HG03521 (cell line): ENCODE data around the gene SPOUT1.

Source experiments
- ATAC-seq: cut with Tn5 transposase; IDR thresholded peaks from one replicate; pipeline ENCODE4 v1.9.1; 2021; ENCODE audit warnings: mild to moderate bottlenecking, moderate library complexity; ENCODE audit not compliant: unreplicated experiment

The SPOUT1 gene

DNA sequence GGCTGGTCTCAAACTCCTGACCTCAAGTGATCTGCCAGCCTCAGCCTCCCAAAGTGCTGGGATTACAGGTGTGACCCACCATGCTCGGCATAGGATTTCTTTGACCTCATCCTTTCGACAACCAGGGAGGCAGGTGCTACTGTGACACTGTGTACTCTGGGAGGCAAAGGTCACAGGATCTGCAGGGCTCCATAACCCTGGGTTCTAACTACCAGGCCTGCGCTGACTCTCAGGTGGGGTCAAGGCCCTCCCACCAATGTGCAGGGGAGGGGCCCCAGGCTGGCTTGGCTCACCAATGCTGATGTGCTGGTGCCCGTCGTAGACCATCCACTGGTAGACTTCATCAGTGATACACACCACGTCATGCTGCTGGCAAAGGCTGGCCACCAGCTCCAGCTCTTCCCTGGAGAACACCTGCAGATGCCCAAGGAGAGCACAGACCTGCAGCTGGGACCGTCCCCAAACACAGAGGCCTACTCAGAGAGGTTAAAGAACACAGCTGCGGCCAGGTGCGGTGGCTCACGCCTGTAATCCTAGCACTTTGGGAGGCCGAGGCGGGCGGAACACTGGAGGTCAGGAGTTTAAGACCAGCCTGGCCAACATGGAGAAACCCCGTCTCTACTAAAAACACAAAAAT is 7.0 kb upstream of the SPOUT1 start:
- ATAC-seq, result no peak

DNA sequence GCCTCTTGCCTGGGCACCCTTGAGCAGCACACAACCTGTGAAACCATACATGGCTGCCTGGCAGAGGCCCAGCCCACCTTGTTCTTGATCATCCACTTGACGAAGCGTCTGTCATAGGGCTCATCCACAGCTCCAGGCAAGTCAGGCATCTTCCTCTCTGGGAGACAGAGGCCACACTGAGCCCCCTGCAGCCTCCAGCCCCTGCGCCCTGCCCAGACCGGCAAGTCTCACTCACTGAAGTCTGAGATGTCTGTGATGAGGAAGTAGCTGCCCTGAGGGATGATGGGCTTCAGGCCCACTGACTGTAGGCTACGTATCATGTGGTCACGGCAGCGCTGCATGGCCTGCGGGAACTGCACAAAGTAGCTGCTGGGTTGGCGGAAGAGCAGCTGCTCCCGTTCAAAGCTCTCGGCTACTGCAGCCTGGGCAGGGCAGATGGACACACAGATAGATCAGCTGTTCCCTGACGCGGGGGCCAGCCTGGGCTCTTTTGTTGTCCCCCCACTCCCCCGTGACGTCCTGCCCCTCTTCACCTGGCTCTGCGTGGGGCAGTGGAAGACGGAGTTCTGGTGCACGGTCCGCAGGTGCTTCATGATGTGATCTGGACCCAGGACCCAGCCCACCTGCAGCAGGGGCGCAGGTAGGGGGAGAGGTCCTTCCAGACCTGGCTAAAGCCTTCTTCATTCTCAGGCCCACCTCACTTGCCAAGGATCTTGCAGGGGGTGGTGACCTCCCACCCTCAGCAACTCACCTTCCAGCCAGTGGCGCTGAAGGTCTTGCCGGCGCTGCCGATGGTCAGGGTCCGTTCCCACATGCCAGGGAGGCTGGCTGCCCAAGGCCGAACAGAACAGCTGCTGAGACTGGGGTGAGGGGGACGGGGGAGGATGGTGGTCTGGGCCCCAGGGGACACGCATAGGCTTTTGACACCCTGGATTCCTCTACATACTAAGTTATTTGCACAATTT is 5.9 kb upstream of the SPOUT1 start:
- no peak for ATAC-seq

DNA sequence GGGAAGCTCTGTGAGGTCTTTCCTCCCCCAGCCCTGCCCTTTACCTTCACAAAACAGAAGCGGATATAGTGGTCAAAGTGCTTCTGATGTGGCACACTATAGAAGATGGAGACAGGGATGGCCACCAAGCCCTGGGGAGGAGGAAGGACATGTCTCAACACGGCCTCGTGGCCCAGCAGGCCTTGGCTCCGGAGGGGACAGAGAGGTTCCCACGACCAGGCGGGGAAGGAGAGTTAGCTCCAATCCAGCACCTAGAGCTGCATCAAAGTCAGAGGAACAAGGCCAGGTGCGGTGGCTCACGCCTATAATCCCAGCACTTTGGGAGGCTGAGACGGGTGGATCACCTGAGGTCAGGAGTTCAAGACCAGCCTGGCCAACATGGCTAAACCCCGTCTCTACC is 4.1 kb upstream of the SPOUT1 start:
- ATAC-seq, result no peak

DNA sequence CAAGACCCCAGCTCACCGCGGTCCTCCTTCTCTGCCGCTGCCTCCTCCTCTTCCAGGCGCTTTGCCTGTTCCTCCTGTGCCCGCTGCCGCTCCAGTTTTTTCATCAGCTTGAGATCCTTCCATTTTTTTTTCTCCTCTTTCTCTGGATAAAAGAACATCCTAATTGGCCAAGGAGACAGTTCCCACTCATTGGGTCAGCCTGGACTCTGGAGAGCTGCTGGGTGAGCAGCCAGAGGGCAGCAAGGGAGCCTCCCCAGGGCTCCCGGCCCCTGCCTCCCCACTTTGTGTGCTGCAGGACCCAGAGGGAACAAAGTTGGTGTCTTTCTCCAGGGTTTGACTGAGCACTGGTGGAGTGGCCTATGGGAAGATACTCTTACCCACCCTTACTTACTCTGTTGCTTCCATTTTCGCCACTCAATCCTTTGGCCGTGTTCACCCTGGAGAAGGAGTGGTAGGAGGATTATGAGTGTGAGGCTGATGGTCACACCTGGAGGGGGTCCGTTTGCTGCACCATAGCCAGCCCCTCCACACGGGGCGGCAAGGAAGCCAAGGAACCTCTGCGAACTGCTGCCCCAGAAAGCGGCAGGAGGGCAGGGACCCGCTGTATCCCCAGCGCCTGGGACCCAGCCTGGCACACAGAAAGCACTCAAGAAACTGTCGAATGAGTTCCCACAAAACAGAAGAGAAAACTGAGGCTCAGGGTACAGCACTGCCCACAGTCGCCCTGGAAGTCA is 708 bp downstream of the SPOUT1 start:
- peak; percentile 4 for ATAC-seq

DNA sequence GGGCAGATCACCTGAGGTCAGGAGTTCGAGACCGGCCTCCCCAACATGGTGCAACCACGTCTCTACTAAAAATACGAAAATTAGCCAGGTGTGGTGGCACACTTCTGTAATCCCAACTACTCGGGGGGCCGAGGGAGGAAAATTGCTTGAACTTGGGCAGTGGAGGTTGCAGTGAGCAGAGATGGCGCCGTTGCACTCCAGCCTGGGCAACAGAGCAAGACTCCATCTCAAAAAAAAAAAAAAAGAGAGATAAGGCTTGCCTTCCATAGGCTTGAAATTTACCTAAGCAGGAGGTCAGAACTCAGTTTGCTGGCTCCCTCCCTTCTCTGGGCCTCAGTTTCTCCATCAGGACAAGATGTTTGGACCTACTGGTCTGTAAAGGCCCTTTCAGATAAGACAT is 1.3 kb downstream of the SPOUT1 start:
- no peak for ATAC-seq

DNA sequence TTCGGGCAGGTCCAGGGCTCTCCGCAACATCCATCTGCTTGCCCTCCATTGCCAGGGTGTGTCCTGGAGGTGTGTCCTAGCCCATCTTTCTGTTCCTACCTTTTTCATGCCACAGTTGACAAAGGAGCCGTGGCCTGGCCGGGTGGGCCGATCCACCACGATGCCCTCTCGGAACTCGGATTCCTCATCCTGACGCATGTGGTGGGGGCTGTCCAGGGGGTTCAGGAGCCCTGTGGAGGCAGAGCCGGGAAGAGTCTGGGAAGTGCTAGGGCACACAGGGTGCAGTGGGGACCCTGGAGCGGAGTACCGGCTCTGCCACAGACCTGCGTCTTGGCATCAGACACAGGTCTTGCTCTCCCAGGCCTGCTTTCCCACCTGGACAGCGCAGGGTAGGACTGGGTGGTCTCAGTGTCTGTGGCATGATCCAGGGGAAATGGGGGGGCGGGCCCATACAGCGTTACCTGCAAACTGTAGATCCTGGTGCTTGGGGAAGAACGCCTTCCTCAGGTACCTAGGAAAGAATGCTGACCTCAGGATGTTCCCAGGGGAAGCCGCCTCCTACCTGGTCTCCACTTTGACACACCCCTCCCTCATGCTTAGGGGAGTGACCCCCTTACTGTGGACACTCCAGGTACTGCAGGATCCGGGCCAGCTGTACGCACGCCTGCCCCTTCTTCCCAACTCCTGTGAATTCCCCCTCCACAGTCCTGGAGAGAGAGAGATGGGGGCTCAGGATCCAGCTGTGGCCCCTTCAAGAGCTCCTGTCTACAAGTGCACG is 3.5 kb downstream of the SPOUT1 start:
- ATAC-seq, result no peak

DNA sequence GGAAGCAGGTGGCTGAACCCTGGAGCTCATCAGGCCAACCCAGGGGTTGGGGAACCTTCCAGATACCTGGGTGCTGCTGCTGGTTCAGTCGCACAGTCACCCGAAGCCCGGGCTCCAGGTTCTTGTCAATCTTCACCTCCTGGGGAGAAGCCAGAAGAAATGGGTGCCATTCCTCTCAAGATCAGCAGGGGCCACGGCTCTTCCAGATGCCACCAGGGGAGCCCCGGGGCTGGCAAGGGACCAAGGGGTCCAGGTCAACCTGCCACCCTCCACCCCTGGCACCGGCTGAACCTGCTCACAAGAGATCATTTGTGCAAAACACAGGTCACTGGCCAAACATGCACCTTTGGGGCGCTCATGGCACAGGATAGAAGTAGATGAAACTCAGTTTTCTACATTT is 4.7 kb downstream of the SPOUT1 start:
- ATAC-seq, result no peak

DNA sequence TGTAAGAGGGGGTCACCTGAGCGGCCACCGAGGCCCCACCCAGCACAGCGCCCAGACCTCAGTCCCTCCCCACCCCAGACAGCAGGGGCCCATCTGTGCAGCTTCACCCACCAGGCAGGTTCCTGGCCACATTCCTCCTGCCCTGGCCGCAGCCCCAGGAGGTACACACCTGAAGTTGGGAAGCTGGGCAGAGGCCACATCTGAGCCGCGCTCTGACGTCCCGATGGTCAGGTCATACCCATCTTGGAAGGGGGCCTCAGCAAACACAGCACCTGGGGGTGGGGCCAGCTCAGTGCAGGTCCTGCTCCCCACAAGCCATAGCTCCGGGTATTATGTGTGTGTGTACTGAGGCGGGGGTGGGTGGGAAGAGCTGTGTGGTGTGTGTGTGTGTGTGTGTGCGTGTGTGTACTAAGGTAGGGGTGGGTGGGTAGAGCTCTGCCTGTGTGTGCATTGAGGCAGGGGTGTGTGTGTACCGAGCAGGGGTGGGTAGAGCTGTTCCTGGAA is 5.6 kb downstream of the SPOUT1 start:
- no peak for ATAC-seq

DNA sequence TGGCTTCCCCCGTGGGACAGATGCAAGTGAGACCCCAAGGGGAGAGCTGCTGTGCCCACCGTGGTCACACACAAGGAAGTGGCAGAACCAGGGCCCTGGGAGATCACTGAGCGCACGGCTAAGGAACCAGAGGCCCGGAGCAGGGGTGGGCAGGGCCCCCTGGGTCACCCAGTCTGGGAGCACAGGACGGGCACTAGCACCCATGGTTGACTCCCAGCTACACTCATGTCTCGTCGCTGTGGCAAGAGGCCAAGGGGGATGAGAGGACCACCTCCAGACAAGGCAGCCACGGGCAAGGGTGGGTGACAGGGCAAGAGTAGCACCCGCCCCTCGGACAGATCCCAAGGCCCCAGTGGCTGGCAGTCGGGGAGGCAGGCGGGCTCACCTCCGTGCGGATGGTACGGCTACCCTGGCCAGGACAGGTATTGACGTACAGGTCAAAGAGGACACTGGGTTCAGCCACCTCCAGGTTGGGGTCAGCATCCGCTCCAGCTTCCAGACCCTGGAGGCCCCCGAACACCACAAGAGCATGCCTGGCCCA is 6.2 kb downstream of the SPOUT1 start:
- no peak for ATAC-seq

DNA sequence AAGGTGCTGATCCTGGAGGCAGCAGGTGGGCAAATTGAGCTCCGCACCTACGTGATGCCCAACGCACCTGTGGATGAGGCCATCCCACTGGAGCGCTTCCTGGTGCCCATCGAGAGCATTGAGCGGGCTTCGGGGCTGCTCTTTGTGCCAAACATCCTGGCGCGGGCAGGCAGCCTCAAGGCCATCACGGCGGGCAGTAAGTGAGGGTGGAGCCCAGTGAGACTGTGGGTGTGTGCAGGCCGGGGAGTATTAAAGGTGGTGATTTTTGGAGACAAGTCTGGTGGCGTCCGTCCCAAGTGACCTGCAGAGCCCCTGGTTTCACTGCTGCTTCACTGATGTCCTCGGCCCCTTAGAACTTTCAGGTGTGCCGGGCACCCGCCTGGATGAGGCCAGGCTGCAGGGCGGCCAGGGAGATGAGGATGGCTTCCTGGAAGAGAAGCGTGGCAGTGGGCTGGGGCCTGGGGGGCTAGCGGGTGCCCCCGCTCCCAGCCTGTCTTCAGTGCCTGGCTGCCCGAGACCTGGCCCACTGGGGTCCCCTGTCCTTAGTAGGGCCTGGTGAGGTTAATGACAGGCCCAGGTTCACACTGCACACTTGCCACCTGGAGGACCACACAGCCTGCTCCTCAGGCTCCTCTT is 7.1 kb downstream of the SPOUT1 start:
- no peak for ATAC-seq

DNA sequence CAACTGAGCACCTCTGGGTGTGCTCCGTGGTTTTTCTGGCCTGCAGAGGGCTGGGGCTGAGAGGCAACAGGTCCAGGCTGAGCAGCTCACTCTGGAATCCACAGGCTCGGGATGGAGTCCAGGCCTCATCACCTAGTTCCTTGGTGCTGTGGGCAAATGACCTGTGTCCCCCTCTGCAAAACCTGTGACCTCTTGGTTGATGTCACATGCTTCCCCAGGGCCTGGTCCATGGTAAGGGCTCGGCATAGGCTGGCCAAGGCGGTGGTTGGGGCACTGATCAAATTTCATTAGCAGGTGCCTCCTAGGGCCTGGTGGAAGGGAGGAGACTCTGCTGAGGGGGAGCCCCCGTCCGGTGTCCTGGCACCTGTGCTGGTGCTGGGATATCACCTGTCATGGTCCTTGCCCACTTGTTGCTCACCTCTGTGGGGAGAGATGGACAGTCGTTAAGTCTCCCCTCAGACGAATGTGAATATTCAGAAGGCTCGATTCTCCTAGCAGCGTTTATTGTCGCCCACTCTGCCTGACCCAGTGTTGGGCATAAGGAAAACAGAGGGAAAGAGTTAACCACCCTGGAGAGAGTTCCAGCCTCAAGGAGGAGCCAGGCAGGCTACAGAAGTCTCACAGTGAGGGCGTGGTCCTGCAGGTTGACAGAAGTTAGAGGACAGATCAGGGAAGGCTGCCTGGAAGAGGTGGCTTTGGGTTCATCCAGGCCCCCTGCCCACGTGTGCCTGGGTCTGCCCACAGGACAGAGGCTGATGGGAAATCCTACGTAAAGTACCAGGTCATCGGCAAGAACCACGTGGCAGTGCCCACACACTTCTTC is 7.8 kb downstream of the SPOUT1 start:
- no peak for ATAC-seq

DNA sequence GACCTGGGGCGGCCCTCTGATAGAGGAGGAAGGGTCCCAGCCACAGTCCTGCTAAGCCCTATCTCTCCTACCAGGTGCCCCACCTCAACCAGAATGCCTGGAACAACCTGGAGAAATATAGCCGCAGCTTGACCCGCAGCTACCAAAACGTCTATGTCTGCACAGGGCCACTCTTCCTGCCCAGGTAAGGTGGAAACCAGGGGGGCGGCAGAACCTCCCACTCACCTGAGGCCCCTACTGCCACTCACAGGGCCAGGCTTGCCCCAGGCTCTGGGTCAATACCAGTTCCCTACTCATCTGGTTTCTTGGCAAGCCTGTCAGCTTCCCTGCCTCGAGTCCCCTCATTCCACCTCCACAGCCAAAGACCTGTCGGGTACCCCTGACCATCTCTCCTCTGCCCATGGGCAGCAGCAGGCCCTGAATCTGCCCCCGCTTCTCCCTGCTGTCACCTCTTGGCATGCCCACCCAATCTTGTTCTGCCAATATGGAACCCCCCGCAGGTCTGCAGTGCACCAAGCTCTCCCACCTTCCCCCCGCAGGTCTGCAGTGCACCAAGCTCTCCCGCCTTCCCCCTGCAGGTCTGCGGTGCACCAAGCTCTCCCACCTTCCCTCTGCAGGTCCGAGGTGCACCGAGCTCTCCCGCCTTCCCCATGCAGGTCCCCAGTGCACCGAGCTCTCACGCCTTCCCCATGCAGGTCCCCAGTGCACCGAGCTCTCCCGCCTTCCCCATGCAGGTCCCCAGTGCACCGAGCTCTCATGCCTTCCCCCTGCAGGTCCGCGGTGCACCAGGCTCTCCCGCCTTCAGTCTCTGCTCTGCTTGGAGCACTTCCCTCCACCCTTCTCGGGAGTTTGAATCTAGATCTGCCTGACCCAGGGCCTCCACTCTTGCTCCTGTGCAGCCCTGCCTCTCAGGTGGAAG is 8.7 kb downstream of the SPOUT1 start:
- no peak for ATAC-seq

DNA sequence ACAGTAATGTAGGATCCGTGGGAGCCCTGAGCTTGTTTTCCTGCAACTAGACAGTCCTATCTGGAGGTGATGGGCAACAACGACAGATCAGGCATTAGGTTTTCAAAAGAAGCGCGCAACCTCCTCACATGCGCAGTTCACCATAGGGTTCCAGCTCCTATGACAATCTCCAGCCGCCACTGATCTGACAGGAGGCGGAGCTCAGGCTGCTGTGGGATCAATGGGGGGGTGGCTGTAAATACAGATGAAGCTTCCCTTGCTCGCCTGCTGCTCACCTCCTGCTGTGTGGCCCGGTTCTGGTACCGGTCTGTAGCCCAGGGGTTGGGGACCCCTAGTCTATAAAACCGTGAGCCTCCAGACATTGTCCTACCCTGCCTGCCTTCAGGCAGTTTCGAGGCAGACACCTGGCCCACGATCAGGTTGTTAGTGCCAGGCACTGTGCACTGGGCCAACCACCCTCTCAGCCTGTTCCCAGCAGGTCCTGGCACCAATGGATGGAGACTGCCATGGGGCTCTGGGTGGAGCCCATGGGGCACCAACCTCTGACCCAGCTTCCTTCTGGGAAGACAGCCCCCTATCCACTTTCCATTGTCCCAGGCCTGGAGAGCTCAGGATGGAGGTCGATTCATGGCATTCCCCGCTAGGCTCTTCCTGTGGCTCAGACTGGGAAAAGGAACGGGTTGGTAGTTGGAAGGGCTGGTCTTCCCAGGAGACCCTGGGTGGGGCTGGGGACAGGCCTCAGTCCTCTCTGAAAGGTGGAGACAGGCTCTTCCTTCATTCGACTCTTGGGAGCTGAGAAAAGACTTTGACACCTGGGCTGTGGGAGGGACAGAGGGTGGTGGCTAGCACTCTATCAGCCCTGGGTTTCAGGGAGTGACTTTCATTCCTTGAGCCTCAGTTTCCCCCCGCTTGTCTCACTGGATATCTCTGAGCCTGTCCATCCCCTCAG is 9.6 kb downstream of the SPOUT1 start:
- ATAC-seq, result no peak

DNA sequence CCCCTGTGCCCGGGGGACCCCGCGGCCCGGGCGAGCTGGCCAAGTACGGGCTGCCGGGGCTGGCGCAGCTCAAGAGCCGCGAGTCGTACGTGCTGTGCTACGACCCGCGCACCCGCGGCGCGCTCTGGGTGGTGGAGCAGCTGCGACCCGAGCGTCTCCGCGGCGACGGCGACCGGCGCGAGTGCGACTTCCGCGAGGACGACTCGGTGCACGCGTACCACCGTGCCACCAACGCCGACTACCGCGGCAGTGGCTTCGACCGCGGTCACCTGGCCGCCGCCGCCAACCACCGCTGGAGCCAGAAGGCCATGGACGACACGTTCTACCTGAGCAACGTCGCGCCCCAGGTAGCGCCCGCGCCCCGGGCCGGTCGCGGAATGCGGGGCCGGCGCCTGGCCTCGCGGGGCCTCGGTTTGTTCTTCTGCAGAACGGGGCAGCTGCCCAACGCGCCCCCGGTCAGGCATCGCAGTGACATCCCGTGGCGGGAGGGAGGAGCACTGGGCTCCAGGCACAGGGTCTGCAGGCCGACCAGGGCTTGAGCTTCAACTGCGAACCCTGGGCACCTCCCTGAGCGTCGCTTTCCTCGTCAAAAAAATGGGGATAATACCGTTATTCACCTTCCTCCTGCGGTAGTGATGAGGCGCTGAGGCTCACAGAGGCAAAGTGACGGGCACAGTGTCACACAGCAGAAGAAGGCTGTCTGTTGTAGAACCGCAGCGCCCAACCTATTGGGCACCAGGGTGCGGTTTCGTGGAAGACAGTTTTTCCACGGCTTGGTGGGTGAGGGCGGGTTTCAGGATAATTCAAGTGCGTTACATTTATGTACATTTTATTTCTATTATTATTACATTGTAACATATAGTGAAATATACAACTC is 10.5 kb downstream of the SPOUT1 start:
- peak; percentile 19 for ATAC-seq

DNA sequence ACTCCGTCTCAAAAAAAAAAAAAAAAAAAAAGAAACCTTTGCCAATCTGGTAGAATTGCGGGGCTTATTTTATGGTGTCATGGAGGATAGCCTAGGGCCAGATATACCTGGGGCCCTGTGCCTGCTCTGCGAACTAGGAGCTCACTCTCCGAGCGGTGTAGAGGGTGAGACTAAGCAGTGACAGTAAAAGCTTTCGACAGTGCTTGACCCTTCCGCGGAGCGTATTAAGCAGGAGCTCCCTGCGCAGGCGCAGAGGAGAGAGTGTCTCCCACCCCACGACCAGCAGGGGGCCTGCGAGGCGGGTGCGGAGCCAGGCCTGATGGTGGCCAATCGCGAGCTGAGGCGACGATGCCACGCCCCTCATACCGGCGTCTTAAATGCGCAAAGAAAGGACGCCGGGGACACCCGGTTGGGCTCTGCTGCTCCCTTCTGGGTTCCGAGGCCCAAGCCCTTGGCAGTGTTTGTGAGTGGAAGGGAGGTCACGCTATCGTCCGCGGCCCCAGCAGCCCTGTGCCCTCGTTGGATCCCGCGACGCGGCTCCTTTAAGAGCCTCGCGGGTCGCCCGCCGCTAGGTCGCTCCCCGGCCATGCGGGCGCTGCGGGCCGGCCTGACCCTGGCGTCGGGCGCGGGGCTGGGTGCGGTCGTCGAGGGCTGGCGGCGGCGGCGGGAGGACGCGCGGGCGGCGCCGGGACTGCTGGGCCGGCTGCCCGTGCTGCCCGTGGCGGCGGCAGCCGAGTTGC is 11.3 kb downstream of the SPOUT1 start, which contains the start of gene ENDOG:
TSS of gene ENDOG (plus strand) at position 402 of the 740 bp plus-strand sequence. CDS start at position 587, 185 bp downstream.
- peak; percentile 85 for ATAC-seq
